Peyer's patch (tissue), 4 donors: ENCODE results near the gene URI1.

Experiments used
- CTCF ChIP-seq, 6 experiments: fragments of 450-650 bp in 4 of 6; fragments of 200-600 bp in 2 of 6; sonication (generic) in 1 of 6; IDR thresholded peaks; one replicate each; pipeline ENCODE4 v1.5.1; 2017 to 2019; ENCODE audit warnings: antibody characterized with exemption in 6 of 6, mild to moderate bottlenecking in 3 of 6, moderate library complexity in 1 of 6
- POLR2A ChIP-seq, 2 donors: fragments of 450-650 bp; IDR thresholded peaks; one replicate each; pipeline ENCODE4 v1.5.1; 2017; ENCODE audit warnings: antibody characterized with exemption in 2 of 2, mild to moderate bottlenecking in 2 of 2, moderate library complexity in 2 of 2

GRCh38 chr19:29952177-29952576 is 10.1 kb downstream of the URI1 start:
- TF ChIP-seq CTCF (IDR thresholded peaks at IDR 0.05) (no peak), POLR2A (IDR thresholded peaks at IDR 0.05) (no peak)
